Activated CD4-positive, alpha-beta memory T cell treated with anti-CD3 and anti-CD28 coated beads for 36 hours (primary cell): ENCODE results near the gene ZNF19. TPM values are rescaled to one million over a fixed set of nuclear protein-coding genes. Genes with fewer than 3 reads are reported as not detected.

ENCODE experiments used
- CTCF ChIA-PET: fragments of 350-600 bp; sonication (Branson Sonifier 250); formaldehyde crosslinking; loops from one replicate; lab custom pipeline; 2021; ENCODE audit warnings: antibody characterized with exemption, inconsistent platforms; lab: Charles Lee
- POLR2A ChIA-PET: fragments of 350-600 bp; sonication (Branson Sonifier 250); formaldehyde crosslinking; loops from one replicate; lab custom pipeline; 2021; ENCODE audit warnings: antibody characterized with exemption; lab: Charles Lee
- DNase-seq: peaks from one replicate; pipeline ENCODE4 v3.0.0-alpha.2; 2020
- H3K27ac Mint-ChIP-seq: one replicate; pipeline ENCODE4 v1.8.0; 2021; ENCODE audit warnings: mixed read lengths
- H3K27me3 Mint-ChIP-seq: one replicate; pipeline ENCODE4 v1.8.0; 2021; ENCODE audit warnings: mixed read lengths
- H3K36me3 Mint-ChIP-seq: one replicate; pipeline ENCODE4 v1.8.0; 2021; ENCODE audit warnings: mixed read lengths
- H3K4me1 Mint-ChIP-seq: one replicate; pipeline ENCODE4 v1.8.0; 2021; ENCODE audit warnings: low read depth, mixed read lengths
- H3K4me3 Mint-ChIP-seq: one replicate; pipeline ENCODE4 v1.8.0; 2021; ENCODE audit warnings: mild to moderate bottlenecking, mixed read lengths
- H3K9me3 Mint-ChIP-seq: one replicate; pipeline ENCODE4 v1.8.0; 2021; ENCODE audit warnings: mixed read lengths
- intact Hi-C: fragments of 100-400 bp; cut with micrococcal nuclease; formaldehyde crosslinking; loops from one replicate; pipeline ENCODE4 v1.15.1; 2023
- total RNA-seq, 2 experiments: library from RNA; stranded (reverse); gene quantifications; one replicate each; pipeline ENCODE4 v1.2.3, GENCODE V29; 2021

ZNF19 gene
- total RNA-seq, 2 experiments from 2014 or later = 2.4 to 2.7 TPM

DNA sequence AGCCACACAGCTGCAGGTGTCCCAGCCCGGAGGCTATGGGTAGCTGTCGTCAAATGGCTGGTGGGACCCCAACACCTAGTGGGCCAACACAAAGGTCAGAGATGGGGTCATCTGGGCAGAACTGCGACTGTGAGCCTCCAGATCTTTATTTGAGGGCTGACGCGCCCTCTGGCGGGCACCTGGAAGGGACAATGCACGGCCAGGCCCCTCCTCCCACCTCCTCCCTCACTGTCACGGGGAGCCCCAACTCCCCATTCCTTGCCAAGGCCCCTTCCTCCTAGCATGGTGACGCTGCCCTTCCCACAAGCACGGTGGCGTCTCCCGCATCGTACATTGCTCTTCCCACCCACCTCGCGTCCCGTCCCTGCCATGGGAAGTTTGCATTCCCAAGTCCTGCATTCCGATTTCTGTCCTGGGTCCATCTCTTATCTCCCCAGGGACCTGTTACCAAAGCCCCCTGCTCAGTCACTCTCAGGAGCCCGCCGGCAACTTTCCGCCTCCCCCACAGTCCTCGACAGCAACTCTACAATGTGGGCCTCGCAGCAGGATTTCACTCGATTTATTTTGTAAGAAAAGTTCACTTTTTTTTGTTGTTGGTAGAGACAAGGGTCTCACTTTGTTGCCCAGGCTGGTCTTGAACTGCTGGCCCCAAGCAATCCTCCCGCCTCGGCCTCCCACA lies 48.3 kb downstream of the ZNF19 start:
- no peaks in the 10 kb centered on the region for H3K36me3 Mint-ChIP-seq
- H3K27ac Mint-ChIP-seq = no peak overlapping the region
- H3K9me3 Mint-ChIP-seq = peaks cover 15% of the 10 kb centered on the region
- DNase-seq = peak; percentile 18
- H3K4me3 Mint-ChIP-seq = no peak overlapping the region
- intact Hi-C loops = loop anchor here (5.0 kb wide), 1 partner anchor 56 kb away; no protein-coding TSS in a partner anchor
- H3K4me1 Mint-ChIP-seq = no peaks in the 10 kb centered on the region
- POLR2A ChIA-PET = no interaction called here
- peaks cover 10% of the 10 kb centered on the region for H3K27me3 Mint-ChIP-seq
- CTCF ChIA-PET = interaction anchor here (0.6 to 2.4 kb wide), 6 partner anchors 12 to 59 kb away, joined by 3 to 14 read pairs (median 4); partner anchors contain the start of gene ZNF23

GRCh38 chr16:71439523-71439922 lies 49.6 kb downstream of the ZNF19 start:
- DNase-seq = no peak
- peaks cover 4% of the 10 kb centered on the region for H3K9me3 Mint-ChIP-seq
- peaks cover 13% of the 10 kb centered on the region for H3K27me3 Mint-ChIP-seq
- H3K36me3 Mint-ChIP-seq = no peaks in the 10 kb centered on the region
- no peak overlapping the region for H3K27ac Mint-ChIP-seq
- intact Hi-C loops = no loop called here
- no peaks in the 10 kb centered on the region for H3K4me1 Mint-ChIP-seq
- POLR2A ChIA-PET = no interaction called here
- CTCF ChIA-PET = interaction anchor here (0.6 to 2.4 kb wide), 5 partner anchors 10 to 172 kb away, joined by 3 to 14 read pairs (median 3); partner anchors contain the start of gene ZNF23
- no peak overlapping the region for H3K4me3 Mint-ChIP-seq

DNA sequence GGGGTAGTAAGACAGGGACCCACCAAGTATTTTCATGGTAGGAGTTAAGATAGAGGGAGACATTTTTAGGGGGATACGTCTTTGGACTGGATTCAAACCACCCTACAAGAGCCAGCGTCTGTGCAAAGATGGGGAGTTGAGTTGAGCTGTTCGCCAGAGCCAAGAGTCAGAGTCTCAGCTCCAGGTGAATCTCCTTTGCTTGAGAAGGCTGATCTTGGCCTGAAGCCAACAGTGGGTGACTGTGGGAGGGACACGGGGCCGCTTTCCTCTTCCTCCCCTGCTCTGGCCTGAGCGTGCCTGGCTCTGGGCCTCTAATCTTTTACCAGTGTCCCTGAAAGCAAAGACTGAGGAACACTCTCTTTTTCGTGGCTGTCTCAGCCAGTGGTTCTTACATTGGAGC lies 52.7 kb downstream of the ZNF19 start:
- H3K9me3 Mint-ChIP-seq = no peaks in the 10 kb centered on the region
- no peaks in the 10 kb centered on the region for H3K4me1 Mint-ChIP-seq
- peaks cover 17% of the 10 kb centered on the region for H3K27me3 Mint-ChIP-seq
- H3K4me3 Mint-ChIP-seq = no peak overlapping the region
- no peak for DNase-seq
- POLR2A ChIA-PET = no interaction called here
- H3K36me3 Mint-ChIP-seq = no peaks in the 10 kb centered on the region
- intact Hi-C loops = no loop called here
- no peak overlapping the region for H3K27ac Mint-ChIP-seq
- CTCF ChIA-PET = interaction anchor here (1.8 to 2.2 kb wide), 2 partner anchors 24 to 64 kb away, joined by 4 to 7 read pairs; no protein-coding TSS in a partner anchor

- Mint-ChIP-seq H3K9me3 (no peaks in the 10 kb centered on the region), H3K36me3 (no peaks in the 10 kb centered on the region), H3K27ac (no peak overlapping the region), H3K27me3 (peaks cover 24% of the 10 kb centered on the region), H3K4me1 (no peaks in the 10 kb centered on the region), H3K4me3 (no peak overlapping the region)
- intact Hi-C loops = no loop called here
- DNase-seq = no peak
- ChIA-PET CTCF (interaction anchor here (1.1 to 2.1 kb wide), 3 partner anchors 11 to 20 kb away, joined by 4 to 7 read pairs (median 5); no protein-coding TSS in a partner anchor), POLR2A (no interaction called here)
Observed at GRCh38 chr16:71432906-71433305, 56.2 kb downstream of the ZNF19 start.

- Mint-ChIP-seq H3K27ac (no peak overlapping the region), H3K27me3 (peaks cover 23% of the 10 kb centered on the region), H3K4me3 (no peak overlapping the region), H3K9me3 (no peaks in the 10 kb centered on the region), H3K36me3 (no peaks in the 10 kb centered on the region), H3K4me1 (no peaks in the 10 kb centered on the region)
- ChIA-PET POLR2A (no interaction called here), CTCF (interaction anchor here (1.1 to 1.7 kb wide), 2 partner anchors 10 to 19 kb away, joined by 4 to 7 read pairs; no protein-coding TSS in a partner anchor)
- DNase-seq = no peak
- intact Hi-C loops = no loop called here
Observed at GRCh38 chr16:71431991-71432390, 57.1 kb downstream of the ZNF19 start.

- CTCF ChIA-PET = interaction anchor here (1.7 kb wide), 1 partner anchor 19 kb away, joined by 7 read pairs; no protein-coding TSS in a partner anchor
- Mint-ChIP-seq H3K4me1 (peaks cover 5% of the 10 kb centered on the region), H3K27ac (no peak overlapping the region), H3K9me3 (no peaks in the 10 kb centered on the region), H3K27me3 (peaks cover 27% of the 10 kb centered on the region), H3K4me3 (no peak overlapping the region), H3K36me3 (no peaks in the 10 kb centered on the region)
- no peak for DNase-seq
- POLR2A ChIA-PET = no interaction called here
- intact Hi-C loops = no loop called here
Observed at GRCh38 chr16:71431176-71431575, 57.9 kb downstream of the ZNF19 start.

- Mint-ChIP-seq H3K27ac (no peak overlapping the region), H3K27me3 (peaks cover 29% of the 10 kb centered on the region), H3K36me3 (no peaks in the 10 kb centered on the region), H3K4me3 (no peak overlapping the region), H3K4me1 (peaks cover 5% of the 10 kb centered on the region), H3K9me3 (no peaks in the 10 kb centered on the region)
- intact Hi-C loops = no loop called here
- ChIA-PET CTCF (no interaction called here), POLR2A (no interaction called here)
- DNase-seq = no peak
Observed at GRCh38 chr16:71430744-71431143, 58.4 kb downstream of the ZNF19 start.

GRCh38 chr16:71429581-71429980 lies 59.5 kb downstream of the ZNF19 start:
- Mint-ChIP-seq H3K27me3 (peaks cover 36% of the 10 kb centered on the region), H3K4me3 (no peak overlapping the region), H3K27ac (no peak overlapping the region), H3K9me3 (no peaks in the 10 kb centered on the region), H3K36me3 (no peaks in the 10 kb centered on the region), H3K4me1 (peaks cover 5% of the 10 kb centered on the region)
- no peak for DNase-seq
- POLR2A ChIA-PET = no interaction called here
- intact Hi-C loops = no loop called here
- CTCF ChIA-PET = interaction anchor here (1.5 to 2.5 kb wide), 3 partner anchors 10 to 70 kb away, joined by 5 to 10 read pairs (median 9); no protein-coding TSS in a partner anchor

DNA sequence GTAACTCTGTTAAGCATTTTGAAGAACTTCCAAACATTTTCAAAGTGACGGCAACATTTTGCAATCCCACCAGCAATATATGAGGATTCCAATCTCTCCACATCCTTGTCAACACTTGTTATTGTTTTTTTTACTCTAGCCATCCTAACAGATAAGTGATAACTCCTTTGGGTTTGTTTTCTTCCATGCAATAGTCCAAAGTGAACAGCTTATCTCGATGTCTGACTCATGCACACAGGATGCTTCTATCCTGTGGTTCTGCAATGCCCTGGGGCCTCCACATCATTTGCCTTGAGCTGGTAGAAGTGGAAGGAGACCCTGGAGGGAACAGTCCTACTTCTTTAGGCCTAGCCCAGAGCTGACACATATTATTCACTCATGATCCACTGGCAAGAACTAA lies 60.2 kb downstream of the ZNF19 start:
- no peak overlapping the region for H3K27ac Mint-ChIP-seq
- H3K9me3 Mint-ChIP-seq = no peaks in the 10 kb centered on the region
- intact Hi-C loops = no loop called here
- DNase-seq = no peak
- no peak overlapping the region for H3K4me3 Mint-ChIP-seq
- ChIA-PET CTCF (interaction anchor here (1.5 to 2.5 kb wide), 3 partner anchors 11 to 71 kb away, joined by 5 to 10 read pairs (median 9); no protein-coding TSS in a partner anchor), POLR2A (no interaction called here)
- H3K4me1 Mint-ChIP-seq = peaks cover 5% of the 10 kb centered on the region
- peaks cover 40% of the 10 kb centered on the region for H3K27me3 Mint-ChIP-seq
- no peaks in the 10 kb centered on the region for H3K36me3 Mint-ChIP-seq

- ChIA-PET POLR2A (no interaction called here), CTCF (interaction anchor here (1.5 to 2.5 kb wide), 3 partner anchors 12 to 72 kb away, joined by 5 to 10 read pairs (median 9); no protein-coding TSS in a partner anchor)
- Mint-ChIP-seq H3K4me3 (no peak overlapping the region), H3K27me3 (peaks cover 41% of the 10 kb centered on the region), H3K9me3 (no peaks in the 10 kb centered on the region), H3K4me1 (peaks cover 5% of the 10 kb centered on the region), H3K36me3 (no peaks in the 10 kb centered on the region), H3K27ac (no peak overlapping the region)
- DNase-seq = no peak
- intact Hi-C loops = no loop called here
Observed at GRCh38 chr16:71428385-71428784, 60.7 kb downstream of the ZNF19 start.

DNA sequence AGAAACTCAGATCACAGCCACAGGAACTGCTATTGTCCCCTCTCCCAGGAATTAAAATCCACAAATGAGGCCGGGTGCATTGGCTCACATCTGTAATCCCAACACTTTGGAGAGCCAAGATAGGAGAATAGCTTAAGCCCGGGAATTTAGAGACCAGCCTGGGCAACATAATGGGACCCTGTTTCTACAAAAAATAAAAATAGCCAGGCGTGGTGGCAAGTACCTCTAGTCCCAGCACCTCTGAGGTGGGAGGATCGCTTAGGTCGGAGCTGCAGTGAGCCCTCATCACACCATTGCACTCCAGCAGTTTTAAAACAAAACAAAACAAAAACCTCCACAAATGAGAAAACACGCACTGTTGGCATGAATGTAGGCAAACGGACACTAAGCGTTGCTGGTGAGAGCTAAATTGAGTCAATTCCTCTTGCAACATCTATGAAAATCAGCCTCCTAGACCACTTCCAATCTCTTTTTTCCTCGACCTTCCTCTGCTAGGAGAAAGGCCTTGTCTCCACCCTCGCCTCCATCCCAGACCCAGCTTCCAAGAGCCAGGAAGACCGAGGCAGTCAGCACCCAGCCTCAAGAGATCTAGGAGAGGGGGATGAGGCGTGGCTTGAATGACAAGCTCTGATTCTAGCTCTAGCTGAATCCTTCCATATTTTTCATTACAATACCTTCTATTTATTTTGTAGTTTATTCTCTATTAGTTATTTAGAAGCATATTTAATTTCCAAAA lies 62.1 kb downstream of the ZNF19 start:
- intact Hi-C loops = no loop called here
- Mint-ChIP-seq H3K36me3 (no peaks in the 10 kb centered on the region), H3K9me3 (no peaks in the 10 kb centered on the region), H3K4me1 (peaks cover 5% of the 10 kb centered on the region), H3K4me3 (no peak overlapping the region), H3K27ac (no peak overlapping the region), H3K27me3 (peaks cover 39% of the 10 kb centered on the region)
- CTCF ChIA-PET = interaction anchor here (1.2 to 2.4 kb wide), 2 partner anchors 14 to 183 kb away, joined by 3 to 14 read pairs; no protein-coding TSS in a partner anchor
- no peak for DNase-seq
- POLR2A ChIA-PET = no interaction called here
